Kidney (tissue), 14 donors: Measurements from ENCODE around the gene EEFSEC. TPM values are rescaled to one million over a fixed set of nuclear protein-coding genes. Genes with fewer than 3 reads are reported as not detected.

Experiments used
- DNase-seq, 5 donors: peaks; one replicate each; pipeline ENCODE4 v3.0.0-alpha.2; 2013 to 2020
- FAIRE-seq: peaks from 2 replicates; lab custom pipeline; 2012; peaks lifted over from hg19 to GRCh38; lab: Jason Lieb, UNC
- H3K27ac ChIP-seq, 2 donors: one replicate each; pipeline ENCODE4 v1.7.0; 2013; ENCODE audit warnings: low read depth in 2 of 2, low read length in 2 of 2, inconsistent platforms in 1 of 2
- H3K27me3 ChIP-seq: one replicate; pipeline ENCODE4 v1.7.1; 2013; ENCODE audit warnings: low read length, inconsistent platforms; ENCODE audit not compliant: control insufficient read depth, insufficient read depth
- H3K36me3 ChIP-seq, 3 donors: one replicate each; pipeline versions ENCODE4 v1.7.0 to v1.7.1; 2013; ENCODE audit warnings: low read length in 3 of 3, control low read depth in 1 of 3, inconsistent platforms in 1 of 3; ENCODE audit not compliant: insufficient read depth in 3 of 3, control insufficient read depth in 2 of 3
- H3K4me1 ChIP-seq, 3 donors: one replicate each; pipeline versions ENCODE4 v1.7.0 to v1.7.1; 2013; ENCODE audit warnings: low read length in 3 of 3, inconsistent platforms in 1 of 3, low read depth in 1 of 3; ENCODE audit not compliant: control insufficient read depth in 2 of 3, insufficient read depth in 2 of 3
- H3K4me3 ChIP-seq, 3 donors: one replicate each; pipeline versions ENCODE4 v1.7.0 to v1.8.1; 2013; ENCODE audit warnings: low read length in 3 of 3, control low read depth in 1 of 3, inconsistent platforms in 1 of 3
- H3K9ac ChIP-seq, 3 donors: one replicate each; pipeline versions ENCODE4 v1.7.0 to v1.7.1; 2013; ENCODE audit warnings: low read length in 3 of 3, control low read depth in 1 of 3, inconsistent platforms in 1 of 3
- H3K9me3 ChIP-seq, 3 donors: one replicate each; pipeline versions ENCODE4 v1.7.0 to v1.7.1; 2013; ENCODE audit warnings: low read length in 3 of 3, control low read depth in 1 of 3, inconsistent platforms in 1 of 3; ENCODE audit not compliant: control insufficient read depth in 2 of 3, insufficient read depth in 1 of 3
- intact Hi-C: fragments of 100-400 bp; cut with DNase I; formaldehyde crosslinking; loops from one replicate; pipeline ENCODE4 v1.11.1; 2022
- polyA plus RNA-seq: library from polyadenylated mRNA; stranded (reverse); fragments of 350-450 nt; fragmentation: Illumina TruSeq; extraction: RNeasy Lipid Tissue Mini Kit (QIAGEN cat#74804); gene quantifications from one replicate; pipeline ENCODE4 v1.2.3, GENCODE V29; 2014; ENCODE audit warnings: low read depth, low replicate concordance; ENCODE audit not compliant: insufficient read depth
- total RNA-seq: library from RNA; stranded (reverse); fragmentation: NEBNext Ultra II Directional; extraction: Animal tissue kit (Norgen Biotek cat#: 25700); gene quantifications from one replicate; pipeline ENCODE4 v1.2.1, GENCODE V29; 2021
- TF ChIP-seq, protein P1 (sequence below): IDR thresholded peaks from 3 replicates; pipeline ENCODE4 v1.5.1; 2012; ENCODE audit warnings: mild to moderate bottlenecking, moderate library complexity, borderline replicate concordance; ENCODE audit not compliant: insufficient read depth; ENCODE audit errors: extremely low read depth
- donor health status: control.
- donor health status: control.
- donor health status: control.
- donor health status: control.
- donor health status: control.
- donor health status: DM: yes; HTN: yes; CAD: no.
- donor health status: Normal renal cell carcinoma (clear cell type).

The EEFSEC gene
- total and polyA plus RNA-seq, 2 donors from 2014 or later, result 15.2 to 23.2 TPM

DNA sequence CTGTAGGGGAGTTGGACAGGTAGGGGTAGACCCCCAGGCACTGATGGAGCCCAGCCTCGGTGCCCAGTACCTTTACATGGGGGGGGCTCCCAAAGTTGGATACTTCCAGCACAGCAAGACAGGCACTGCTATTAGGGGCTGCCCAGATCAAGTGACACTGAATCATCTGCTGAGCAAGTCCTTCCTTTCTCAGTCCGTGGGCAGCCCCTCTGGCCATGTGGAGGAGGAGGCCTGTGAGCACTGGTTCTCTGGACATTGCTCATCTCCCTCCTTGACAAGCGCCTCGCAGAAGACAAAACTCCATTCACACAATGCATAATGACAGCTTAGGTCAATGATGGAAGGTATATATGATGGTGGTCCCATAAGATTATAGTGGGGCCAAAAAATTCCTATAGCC is 35.7 kb downstream of the EEFSEC start:
- Histone ChIP-seq H3K36me3 (no peaks in the 10 kb centered on the region), H3K27me3 (no peaks in the 10 kb centered on the region), H3K9me3 (no peaks in the 10 kb centered on the region), H3K4me3 (no peak overlapping the region), H3K4me1 (peaks cover 0 to 9% (median 4%) of the 10 kb centered on the region in 3 donors), H3K9ac (no peak overlapping the region), H3K27ac (no peak overlapping the region)
- no peak for FAIRE-seq
- DNase-seq, result no peak
- TF ChIP-seq, protein P1, sequence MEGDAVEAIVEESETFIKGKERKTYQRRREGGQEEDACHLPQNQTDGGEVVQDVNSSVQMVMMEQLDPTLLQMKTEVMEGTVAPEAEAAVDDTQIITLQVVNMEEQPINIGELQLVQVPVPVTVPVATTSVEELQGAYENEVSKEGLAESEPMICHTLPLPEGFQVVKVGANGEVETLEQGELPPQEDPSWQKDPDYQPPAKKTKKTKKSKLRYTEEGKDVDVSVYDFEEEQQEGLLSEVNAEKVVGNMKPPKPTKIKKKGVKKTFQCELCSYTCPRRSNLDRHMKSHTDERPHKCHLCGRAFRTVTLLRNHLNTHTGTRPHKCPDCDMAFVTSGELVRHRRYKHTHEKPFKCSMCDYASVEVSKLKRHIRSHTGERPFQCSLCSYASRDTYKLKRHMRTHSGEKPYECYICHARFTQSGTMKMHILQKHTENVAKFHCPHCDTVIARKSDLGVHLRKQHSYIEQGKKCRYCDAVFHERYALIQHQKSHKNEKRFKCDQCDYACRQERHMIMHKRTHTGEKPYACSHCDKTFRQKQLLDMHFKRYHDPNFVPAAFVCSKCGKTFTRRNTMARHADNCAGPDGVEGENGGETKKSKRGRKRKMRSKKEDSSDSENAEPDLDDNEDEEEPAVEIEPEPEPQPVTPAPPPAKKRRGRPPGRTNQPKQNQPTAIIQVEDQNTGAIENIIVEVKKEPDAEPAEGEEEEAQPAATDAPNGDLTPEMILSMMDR, result no peak
- intact Hi-C loops, result no loop called here

DNA sequence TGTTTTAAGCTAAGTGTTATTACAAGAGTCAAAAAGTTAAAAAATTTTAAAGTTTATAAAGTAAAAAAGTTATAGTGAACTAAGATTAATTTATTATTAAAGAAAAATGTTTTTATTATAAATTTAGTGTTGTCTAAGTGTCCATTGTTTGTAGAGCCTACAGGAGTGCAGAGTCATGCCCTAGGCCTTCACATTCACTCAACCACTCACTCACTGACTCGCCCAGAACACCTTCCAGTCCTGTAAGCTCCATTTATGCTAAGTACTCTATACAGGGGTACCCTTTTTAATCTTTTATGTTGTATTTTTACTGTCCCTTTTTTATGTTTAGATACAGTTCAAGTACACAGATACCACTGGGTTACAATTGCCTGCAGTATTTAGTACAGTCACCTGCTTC is 37.2 kb downstream of the EEFSEC start:
- Histone ChIP-seq H3K9ac (no peak overlapping the region), H3K27me3 (no peaks in the 10 kb centered on the region), H3K36me3 (no peaks in the 10 kb centered on the region), H3K4me1 (peaks cover 3 to 13% (median 10%) of the 10 kb centered on the region in 3 donors), H3K27ac (no peak overlapping the region), H3K9me3 (no peaks in the 10 kb centered on the region), H3K4me3 (no peak overlapping the region)
- no peak for FAIRE-seq
- intact Hi-C loops, result no loop called here
- TF ChIP-seq, protein P1, result no peak
- DNase-seq, result no peak

DNA sequence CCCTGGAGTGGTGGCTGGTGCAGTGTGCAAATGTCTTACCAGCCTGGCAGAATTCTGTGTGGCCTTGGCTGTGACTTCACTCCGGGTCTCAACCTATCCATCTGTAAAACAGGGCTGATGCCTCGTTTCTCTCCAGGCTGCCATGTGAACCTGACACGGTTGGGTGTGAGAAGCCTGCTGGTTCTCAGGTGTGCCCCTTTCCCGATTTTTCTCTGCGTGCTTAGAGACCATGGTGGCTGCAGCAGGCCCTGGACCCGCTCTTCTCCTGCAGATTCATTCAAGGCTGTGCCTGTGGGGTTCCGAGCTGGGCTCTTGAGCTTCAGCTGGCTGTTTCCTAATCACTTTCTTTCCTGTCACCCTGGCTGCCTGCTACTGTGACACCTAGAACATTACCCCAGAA is 38.9 kb downstream of the EEFSEC start:
- TF ChIP-seq, protein P1, result no peak
- DNase-seq (no peak), FAIRE-seq (no peak)
- H3K4me3 ChIP-seq, result no peak overlapping the region
- H3K9me3 ChIP-seq, result no peaks in the 10 kb centered on the region
- no peaks in the 10 kb centered on the region for H3K36me3 ChIP-seq
- H3K27me3 ChIP-seq, result no peaks in the 10 kb centered on the region
- peaks cover 3 to 16% (median 13%) of the 10 kb centered on the region in 3 donors for H3K4me1 ChIP-seq
- H3K9ac ChIP-seq, result no peak overlapping the region
- no peak overlapping the region for H3K27ac ChIP-seq
- intact Hi-C loops, result no loop called here

DNA sequence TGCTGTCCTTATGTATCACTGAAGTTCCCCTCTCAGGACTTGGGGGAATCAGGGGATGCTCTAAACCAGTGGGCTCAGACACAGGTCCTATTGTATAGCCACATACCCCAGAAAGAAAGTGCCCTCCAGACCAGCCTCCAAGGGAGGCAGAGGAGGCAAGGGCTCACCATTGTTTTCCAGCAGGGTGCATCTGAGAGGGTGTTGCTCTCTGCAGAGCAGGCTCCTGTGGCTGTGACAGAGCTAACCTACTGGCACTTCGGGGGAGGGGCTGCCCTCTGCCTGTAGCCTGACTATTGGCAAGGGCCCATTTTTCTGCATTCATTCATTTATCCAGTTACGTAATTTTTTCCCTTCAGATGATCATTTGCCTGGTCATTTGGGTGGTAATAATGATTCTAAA is 39.9 kb downstream of the EEFSEC start:
- Histone ChIP-seq H3K4me3 (no peak overlapping the region), H3K27ac (no peak overlapping the region), H3K9ac (no peak overlapping the region), H3K9me3 (no peaks in the 10 kb centered on the region), H3K36me3 (no peaks in the 10 kb centered on the region), H3K27me3 (no peaks in the 10 kb centered on the region), H3K4me1 (peaks cover 3 to 16% (median 13%) of the 10 kb centered on the region in 3 donors)
- DNase-seq (no peak), FAIRE-seq (no peak)
- intact Hi-C loops, result no loop called here
- TF ChIP-seq, protein P1, result no peak
